Measurements from ENCODE around the gene RPGRIP1L. TPM values are rescaled to one million over a fixed set of nuclear protein-coding genes. Genes with fewer than 3 reads are reported as not detected.

RPGRIP1L gene
- total and polyA plus RNA-seq, 9 of the 15 experiments (the other 6 are each of a cell fraction or from before 2014, with no cell fraction given), result 3.2 to 7.7 (median 5.8) TPM

- TF ChIP-seq MGA (IDR thresholded peaks at IDR 0.05) (no peak), USF2 (CRISPR knock-in tag; IDR thresholded peaks at IDR 0.05) (peak; percentile 83), MAFK (IDR thresholded peaks at IDR 0.05; ENCODE audit: low read length) (peak; percentile 76), RAD51 (IDR thresholded peaks at IDR 0.05; ENCODE audit: borderline replicate concordance, low read depth) (peak; percentile 72), C11orf30 (IDR thresholded peaks at IDR 0.05; ENCODE audit: low read depth) (peak; percentile 92), REST (IDR thresholded peaks at IDR 0.05; ENCODE audit: borderline replicate concordance) (0 out of 2 replicates have a peak, but pooled peaks have one; percentile 11), REST (CRISPR knock-in tag; IDR thresholded peaks at IDR 0.05; ENCODE audit: low read depth) (no peak)
Measured at GRCh38 chr16:53581784-53582183, 121.9 kb downstream of the RPGRIP1L start (continued).
